Measurements from ENCODE around the gene TRPC4. TPM values are rescaled to one million over a fixed set of nuclear protein-coding genes. Genes with fewer than 3 reads are reported as not detected.

Gene TRPC4
- polyA plus RNA-seq, 3 donors: not detected

DNA sequence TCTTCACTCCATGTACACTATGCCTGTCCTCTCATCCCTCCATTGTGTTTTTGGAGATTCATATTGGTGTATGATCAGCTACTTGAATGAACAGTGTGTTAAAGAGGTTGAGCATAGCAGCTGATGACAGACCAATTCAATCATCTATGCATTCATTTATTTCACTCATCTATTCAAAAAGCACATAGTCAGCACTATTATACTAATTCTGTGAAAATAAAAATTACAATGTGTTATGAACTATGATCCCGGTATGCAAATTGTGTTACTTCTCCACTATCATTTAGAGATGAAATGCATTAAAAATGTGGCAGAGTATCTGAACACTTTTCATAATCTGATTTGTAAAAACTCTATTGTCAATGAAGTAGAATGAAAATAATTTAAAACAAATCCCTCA, 5.9 kb downstream of the TRPC4 start:
- no peak overlapping the region for H2AFZ ChIP-seq (ENCODE audit: insufficient read depth, low read depth, low read length, poor library complexity, severe bottlenecking)
- peaks cover 0 to 2% (median 0%) of the 10 kb centered on the region in 7 donors for H3K9me3 Mint-ChIP-seq
- no CpG with 5 or more reads among the region's 1 CpG for WGBS (ENCODE audit: insufficient coverage)
- H3K36me3 Mint-ChIP-seq: no peaks in the 10 kb centered on the region
- no peak overlapping the region for H3K27ac Mint-ChIP-seq
- H3K4me3 Mint-ChIP-seq: no peak overlapping the region
- H3K4me1 Mint-ChIP-seq: no peaks in the 10 kb centered on the region
- peaks cover 7 to 8% (median 7%) of the 10 kb centered on the region in 3 donors for H3K27me3 Mint-ChIP-seq (ENCODE audit: low read depth in 3 of 3)
- H3K27me3 ChIP-seq (ENCODE audit: control insufficient read depth in 2 of 2, insufficient read depth in 2 of 2, low read length in 2 of 2): peaks cover 4 to 13% of the 10 kb centered on the region in 2 donors
- intact Hi-C loops (cut with micrococcal nuclease): no loop called here
- no peaks in the 10 kb centered on the region for H3K4me1 ChIP-seq (ENCODE audit: control insufficient read depth in 1 of 2, insufficient read depth in 2 of 2, low read length in 2 of 2)
- TF ChIP-seq, protein P1, sequence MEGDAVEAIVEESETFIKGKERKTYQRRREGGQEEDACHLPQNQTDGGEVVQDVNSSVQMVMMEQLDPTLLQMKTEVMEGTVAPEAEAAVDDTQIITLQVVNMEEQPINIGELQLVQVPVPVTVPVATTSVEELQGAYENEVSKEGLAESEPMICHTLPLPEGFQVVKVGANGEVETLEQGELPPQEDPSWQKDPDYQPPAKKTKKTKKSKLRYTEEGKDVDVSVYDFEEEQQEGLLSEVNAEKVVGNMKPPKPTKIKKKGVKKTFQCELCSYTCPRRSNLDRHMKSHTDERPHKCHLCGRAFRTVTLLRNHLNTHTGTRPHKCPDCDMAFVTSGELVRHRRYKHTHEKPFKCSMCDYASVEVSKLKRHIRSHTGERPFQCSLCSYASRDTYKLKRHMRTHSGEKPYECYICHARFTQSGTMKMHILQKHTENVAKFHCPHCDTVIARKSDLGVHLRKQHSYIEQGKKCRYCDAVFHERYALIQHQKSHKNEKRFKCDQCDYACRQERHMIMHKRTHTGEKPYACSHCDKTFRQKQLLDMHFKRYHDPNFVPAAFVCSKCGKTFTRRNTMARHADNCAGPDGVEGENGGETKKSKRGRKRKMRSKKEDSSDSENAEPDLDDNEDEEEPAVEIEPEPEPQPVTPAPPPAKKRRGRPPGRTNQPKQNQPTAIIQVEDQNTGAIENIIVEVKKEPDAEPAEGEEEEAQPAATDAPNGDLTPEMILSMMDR (IDR thresholded peaks at IDR 0.05): no peak
- H4K20me1 ChIP-seq (ENCODE audit: insufficient read depth, low read length): no peaks in the 10 kb centered on the region
- no peak overlapping the region for H3K4me2 ChIP-seq (replicated peaks; ENCODE audit: extremely low read depth, low read length, poor library complexity, severe bottlenecking)
- no peak overlapping the region for H3K4me3 ChIP-seq (replicated peaks in 1 of 3; ENCODE audit: low read depth in 2 of 3, low read length in 3 of 3)
- H3K9me3 ChIP-seq (replicated peaks in 1 of 2; ENCODE audit: control insufficient read depth in 1 of 2, insufficient read depth in 1 of 2, low read length in 2 of 2): peaks cover 0 to 2% of the 10 kb centered on the region in 2 donors
- DNase-seq: no peak
- no peaks in the 10 kb centered on the region for H3K36me3 ChIP-seq (replicated peaks in 1 of 2; ENCODE audit: control insufficient read depth in 1 of 2, insufficient read depth in 2 of 2, low read length in 2 of 2)
- no peaks in the 10 kb centered on the region for H3K79me2 ChIP-seq (ENCODE audit: insufficient read depth, low read length)
- no peak overlapping the region for H3K9ac ChIP-seq (ENCODE audit: insufficient read depth, low read length, poor library complexity, severe bottlenecking)
- no peak overlapping the region for H3K27ac ChIP-seq (ENCODE audit: low read depth in 1 of 2, low read length in 2 of 2)

DNA sequence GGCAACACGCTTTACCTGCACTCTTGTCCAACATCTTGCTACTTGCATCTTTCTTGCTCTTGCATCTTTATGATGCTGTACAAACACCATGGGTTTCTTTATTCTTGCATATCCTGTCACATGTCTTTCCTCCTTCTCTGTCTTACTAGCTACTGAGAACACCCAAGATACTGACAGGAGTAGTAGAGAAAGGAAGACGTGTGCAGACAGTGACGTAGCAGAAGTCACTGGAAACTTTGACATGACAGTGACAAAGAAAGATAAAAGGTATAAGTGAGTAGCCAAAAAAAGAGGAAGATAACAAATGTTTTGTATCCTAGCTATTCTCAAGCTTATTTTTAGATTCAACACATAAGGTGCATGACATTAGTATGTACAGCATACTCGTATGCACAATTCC, 34.2 kb downstream of the TRPC4 start:
- intact Hi-C loops (cut with micrococcal nuclease): no loop called here
- H3K27me3 Mint-ChIP-seq (ENCODE audit: low read depth in 3 of 3): no peaks in the 10 kb centered on the region
- TF ChIP-seq, protein P1 (IDR thresholded peaks at IDR 0.05): no peak
- H3K9me3 Mint-ChIP-seq: peaks cover 0 to 9% (median 6%) of the 10 kb centered on the region in 7 donors
- H3K27me3 ChIP-seq (ENCODE audit: control insufficient read depth in 2 of 2, insufficient read depth in 2 of 2, low read length in 2 of 2): no peaks in the 10 kb centered on the region
- H3K4me3 ChIP-seq (replicated peaks in 1 of 3; ENCODE audit: low read depth in 2 of 3, low read length in 3 of 3): no peak overlapping the region
- H3K36me3 ChIP-seq (replicated peaks in 1 of 2; ENCODE audit: control insufficient read depth in 1 of 2, insufficient read depth in 2 of 2, low read length in 2 of 2): no peaks in the 10 kb centered on the region
- 100% methylated on average over 1 of the region's 4 CpGs for WGBS (ENCODE audit: insufficient coverage)
- peaks cover 0 to 8% of the 10 kb centered on the region in 2 donors for H3K9me3 ChIP-seq (replicated peaks in 1 of 2; ENCODE audit: control insufficient read depth in 1 of 2, insufficient read depth in 1 of 2, low read length in 2 of 2)
- no peak overlapping the region for H3K4me2 ChIP-seq (replicated peaks; ENCODE audit: extremely low read depth, low read length, poor library complexity, severe bottlenecking)
- no peaks in the 10 kb centered on the region for H4K20me1 ChIP-seq (ENCODE audit: insufficient read depth, low read length)
- H3K4me3 Mint-ChIP-seq: no peak overlapping the region
- no peak overlapping the region for H2AFZ ChIP-seq (ENCODE audit: insufficient read depth, low read depth, low read length, poor library complexity, severe bottlenecking)
- H3K27ac Mint-ChIP-seq: no peak overlapping the region
- no peak for DNase-seq
- no peaks in the 10 kb centered on the region for H3K4me1 Mint-ChIP-seq
- H3K36me3 Mint-ChIP-seq: no peaks in the 10 kb centered on the region
- H3K9ac ChIP-seq (ENCODE audit: insufficient read depth, low read length, poor library complexity, severe bottlenecking): no peak overlapping the region
- H3K4me1 ChIP-seq (ENCODE audit: control insufficient read depth in 1 of 2, insufficient read depth in 2 of 2, low read length in 2 of 2): no peaks in the 10 kb centered on the region
- no peak overlapping the region for H3K27ac ChIP-seq (ENCODE audit: low read depth in 1 of 2, low read length in 2 of 2)
- no peaks in the 10 kb centered on the region for H3K79me2 ChIP-seq (ENCODE audit: insufficient read depth, low read length)

Data from CD14-positive monocyte (primary cell).